Measurements from ENCODE around the gene ERMP1. TPM values are rescaled to one million over a fixed set of nuclear protein-coding genes. Genes with fewer than 3 reads are reported as not detected.

The ERMP1 gene
- total RNA-seq, 1 donor from 2014 or later: 20.3 TPM

GRCh38 chr9:5790923-5791322 is 42.0 kb downstream of the ERMP1 start:
- DNase-seq (ENCODE audit: low spot score, unreplicated experiment): no peak
- no peak overlapping the region for H3K27ac Mint-ChIP-seq

GRCh38 chr9:5789489-5789888 is 43.4 kb downstream of the ERMP1 start:
- DNase-seq (ENCODE audit: low spot score, unreplicated experiment): no peak
- no peak overlapping the region for H3K4me3 Mint-ChIP-seq (ENCODE audit: low read depth)
- H3K27me3 Mint-ChIP-seq: no peaks in the 10 kb centered on the region
- TF ChIP-seq CTCF (IDR thresholded peaks at IDR 0.05; ENCODE audit: unreplicated experiment): no peak
- no peaks in the 10 kb centered on the region for H3K9me3 Mint-ChIP-seq (ENCODE audit: low read depth)
- peaks cover 17% of the 10 kb centered on the region for H3K36me3 Mint-ChIP-seq (ENCODE audit: insufficient read depth)
- H3K4me1 Mint-ChIP-seq (ENCODE audit: low read depth): no peaks in the 10 kb centered on the region
- H3K27ac Mint-ChIP-seq: no peak overlapping the region

More at GRCh38 chr9:5790923-5791322, 42.0 kb downstream of the ERMP1 start:
- Mint-ChIP-seq H3K4me3 (ENCODE audit: low read depth) (no peak overlapping the region), H3K9me3 (ENCODE audit: low read depth) (no peaks in the 10 kb centered on the region), H3K36me3 (ENCODE audit: insufficient read depth) (peaks cover 19% of the 10 kb centered on the region), H3K27me3 (no peaks in the 10 kb centered on the region), H3K4me1 (ENCODE audit: low read depth) (no peaks in the 10 kb centered on the region)
- TF ChIP-seq CTCF (IDR thresholded peaks at IDR 0.05; ENCODE audit: unreplicated experiment): no peak

GRCh38 chr9:5787759-5788302 is 45.1 kb downstream of the ERMP1 start:
- no peak for DNase-seq (ENCODE audit: low spot score, unreplicated experiment)
- Mint-ChIP-seq H3K36me3 (ENCODE audit: insufficient read depth) (peaks cover 28% of the 10 kb centered on the region), H3K27ac (no peak overlapping the region), H3K4me1 (ENCODE audit: low read depth) (no peaks in the 10 kb centered on the region), H3K4me3 (ENCODE audit: low read depth) (no peak overlapping the region), H3K27me3 (no peaks in the 10 kb centered on the region), H3K9me3 (ENCODE audit: low read depth) (peaks cover 4% of the 10 kb centered on the region)
- no peak for TF ChIP-seq CTCF (IDR thresholded peaks at IDR 0.05; ENCODE audit: unreplicated experiment)

GRCh38 chr9:5787220-5787619 is 45.7 kb downstream of the ERMP1 start:
- Mint-ChIP-seq H3K9me3 (ENCODE audit: low read depth) (peaks cover 10% of the 10 kb centered on the region), H3K4me3 (ENCODE audit: low read depth) (no peak overlapping the region), H3K4me1 (ENCODE audit: low read depth) (no peaks in the 10 kb centered on the region), H3K27me3 (no peaks in the 10 kb centered on the region), H3K27ac (no peak overlapping the region), H3K36me3 (ENCODE audit: insufficient read depth) (peaks cover 34% of the 10 kb centered on the region)
- TF ChIP-seq CTCF (IDR thresholded peaks at IDR 0.05; ENCODE audit: unreplicated experiment): no peak
- no peak for DNase-seq (ENCODE audit: low spot score, unreplicated experiment)

- Mint-ChIP-seq H3K27ac (no peak overlapping the region), H3K36me3 (ENCODE audit: insufficient read depth) (peaks cover 38% of the 10 kb centered on the region)
These were observed 46.4 kb downstream of the ERMP1 start for GRCh38 chr9:5786370-5787127.

More at GRCh38 chr9:5786370-5787127, 46.4 kb downstream of the ERMP1 start:
- no peaks in the 10 kb centered on the region for H3K4me1 Mint-ChIP-seq (ENCODE audit: low read depth)
- TF ChIP-seq CTCF (IDR thresholded peaks at IDR 0.05; ENCODE audit: unreplicated experiment): no peak
- DNase-seq (ENCODE audit: low spot score, unreplicated experiment): no peak
- H3K27me3 Mint-ChIP-seq: no peaks in the 10 kb centered on the region
- H3K9me3 Mint-ChIP-seq (ENCODE audit: low read depth): peaks cover 17% of the 10 kb centered on the region
- H3K4me3 Mint-ChIP-seq (ENCODE audit: low read depth): no peak overlapping the region
